Urinary bladder (tissue), 4 donors: ENCODE data around the gene SLC6A3. TPM values are rescaled to one million over a fixed set of nuclear protein-coding genes. Genes with fewer than 3 reads are reported as not detected.

Experiments used
- DNase-seq: peaks from one replicate; pipeline ENCODE4 v3.0.0-alpha.2; 2015; ENCODE audit errors: extremely low spot score
- H3K27ac ChIP-seq: one replicate; pipeline ENCODE4 v1.5.1; 2013; ENCODE audit warnings: low read depth, mild to moderate bottlenecking, moderate library complexity
- H3K36me3 ChIP-seq: one replicate; pipeline ENCODE4 v1.6.1; 2013; ENCODE audit warnings: mild to moderate bottlenecking, moderate library complexity; ENCODE audit not compliant: insufficient read depth
- H3K4me1 ChIP-seq: one replicate; pipeline ENCODE4 v1.6.1; 2013; ENCODE audit warnings: mild to moderate bottlenecking, moderate library complexity; ENCODE audit not compliant: insufficient read depth
- H3K4me3 ChIP-seq: one replicate; pipeline ENCODE4 v1.5.1; 2013; ENCODE audit warnings: low read depth, low read length
- WGBS: extraction: QIAGEN DNeasy Blood & Tissue Kit; methylation state at CpG from one replicate; pipeline ENCODE4 v1.1.7; 2013; 5-methylcytosine and 5-hydroxymethylcytosine counted together
- polyA plus RNA-seq: library from polyadenylated mRNA; stranded (reverse); fragments of 200-250 nt; gene quantifications from one replicate; pipeline ENCODE4 v1.2.3, GENCODE V29; 2013
- total RNA-seq: library from RNA; depleted of rRNA; stranded (reverse); fragments of >200 nt; gene quantifications from one replicate; pipeline ENCODE4 v1.2.3, GENCODE V29; 2014
- donor health status: healthy with polysubstance abuse.
- donor health status: healthy.

Gene SLC6A3
- total and polyA plus RNA-seq, 2 donors = 0.77 TPM; not detected in 1

DNA sequence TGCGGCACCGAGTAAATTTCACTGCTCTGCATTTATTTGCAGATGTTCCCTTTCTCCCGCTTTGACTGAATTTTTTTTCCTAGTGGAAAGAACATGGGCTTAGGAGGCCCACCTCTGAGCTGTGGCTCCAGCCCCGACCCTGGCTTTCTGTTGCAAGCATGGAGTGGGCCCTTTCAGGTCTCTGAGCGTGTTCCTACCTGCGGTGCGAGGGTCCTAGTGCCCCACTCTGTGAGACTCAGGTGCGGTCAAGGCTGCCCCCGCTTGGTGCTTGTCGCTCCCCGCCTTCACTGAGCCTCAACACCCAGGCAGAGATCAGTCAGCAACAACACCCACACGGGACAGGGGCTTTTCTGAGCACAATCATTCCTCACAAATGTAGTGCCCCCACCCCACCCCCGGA is 32.0 kb downstream of the SLC6A3 start:
- Histone ChIP-seq H3K4me1 (no peaks in the 10 kb centered on the region), H3K36me3 (no peaks in the 10 kb centered on the region), H3K4me3 (no peak overlapping the region), H3K27ac (no peak overlapping the region)
- no peak for DNase-seq
- 46% methylated on average over 13 of the region's 13 CpGs for WGBS

DNA sequence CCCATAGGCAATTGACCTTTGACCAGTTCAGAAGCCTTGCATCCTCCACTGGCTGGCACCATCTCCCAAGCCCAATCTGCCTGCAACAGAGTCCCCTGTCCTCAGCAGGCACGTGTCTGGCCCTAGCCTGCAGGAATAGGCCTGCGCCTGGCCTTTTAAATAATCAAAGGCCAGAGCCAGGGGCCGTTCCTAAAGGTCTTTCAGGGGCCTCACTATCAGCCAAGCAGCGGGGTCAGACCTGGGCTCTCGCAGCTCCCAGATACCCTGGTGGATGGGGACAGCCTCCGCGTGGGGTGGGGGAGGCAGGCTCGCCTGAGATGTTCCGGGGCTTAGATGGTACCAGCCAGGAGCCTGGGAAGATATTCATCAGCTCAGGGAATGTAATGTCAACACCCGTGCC is 32.6 kb downstream of the SLC6A3 start:
- H3K4me1 ChIP-seq = no peaks in the 10 kb centered on the region
- no peaks in the 10 kb centered on the region for H3K36me3 ChIP-seq
- no peak overlapping the region for H3K4me3 ChIP-seq
- no peak overlapping the region for H3K27ac ChIP-seq
- WGBS = 42% methylated on average over 10 of the region's 10 CpGs
- DNase-seq = no peak

DNA sequence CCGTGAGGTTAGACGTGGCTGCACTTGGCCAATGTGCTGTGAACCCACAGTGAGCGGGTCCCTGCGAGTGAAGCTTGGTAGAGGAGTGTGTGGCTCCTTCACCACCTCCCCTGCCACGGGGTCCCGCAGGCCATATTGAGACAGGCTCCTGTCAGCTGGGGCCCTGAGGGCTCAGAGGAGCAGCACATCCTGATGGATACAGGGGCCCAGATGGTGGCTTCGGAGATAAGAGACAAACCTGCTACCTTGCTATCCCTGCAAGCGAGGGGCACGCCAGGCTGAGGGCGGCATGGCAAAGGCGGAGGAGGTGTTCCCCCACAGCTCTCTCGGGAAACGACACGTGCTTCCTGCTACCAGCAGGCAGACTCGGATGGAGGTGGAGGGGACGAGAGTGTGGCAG is 33.1 kb downstream of the SLC6A3 start:
- no peak for DNase-seq
- Histone ChIP-seq H3K4me1 (no peaks in the 10 kb centered on the region), H3K27ac (no peak overlapping the region), H3K36me3 (no peaks in the 10 kb centered on the region), H3K4me3 (no peak overlapping the region)
- 51% methylated on average over 16 of the region's 16 CpGs for WGBS

DNA sequence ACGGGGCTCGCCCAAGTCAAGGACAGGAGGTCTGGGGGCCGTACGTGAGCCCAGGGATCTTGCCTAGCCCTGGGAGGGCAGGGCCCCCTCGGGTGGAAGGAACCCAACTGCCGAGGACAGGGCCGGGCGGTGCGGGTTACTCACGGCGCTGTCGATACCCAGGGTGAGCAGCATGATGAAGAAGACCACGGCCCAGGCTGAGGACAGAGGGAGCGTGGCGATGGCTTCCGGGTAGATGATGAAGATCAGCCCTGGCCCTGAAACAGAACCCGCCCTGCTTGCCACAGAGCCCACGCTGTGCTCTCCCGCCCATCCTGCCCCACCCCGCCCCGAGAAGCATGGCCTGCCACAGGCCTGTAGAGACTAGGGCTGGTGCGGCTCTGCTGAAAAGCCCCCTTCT is 34.1 kb downstream of the SLC6A3 start:
- H3K4me3 ChIP-seq = no peak overlapping the region
- DNase-seq = no peak
- H3K36me3 ChIP-seq = no peaks in the 10 kb centered on the region
- H3K27ac ChIP-seq = no peak overlapping the region
- no peaks in the 10 kb centered on the region for H3K4me1 ChIP-seq
- WGBS = 85% methylated on average over 22 of the region's 22 CpGs

DNA sequence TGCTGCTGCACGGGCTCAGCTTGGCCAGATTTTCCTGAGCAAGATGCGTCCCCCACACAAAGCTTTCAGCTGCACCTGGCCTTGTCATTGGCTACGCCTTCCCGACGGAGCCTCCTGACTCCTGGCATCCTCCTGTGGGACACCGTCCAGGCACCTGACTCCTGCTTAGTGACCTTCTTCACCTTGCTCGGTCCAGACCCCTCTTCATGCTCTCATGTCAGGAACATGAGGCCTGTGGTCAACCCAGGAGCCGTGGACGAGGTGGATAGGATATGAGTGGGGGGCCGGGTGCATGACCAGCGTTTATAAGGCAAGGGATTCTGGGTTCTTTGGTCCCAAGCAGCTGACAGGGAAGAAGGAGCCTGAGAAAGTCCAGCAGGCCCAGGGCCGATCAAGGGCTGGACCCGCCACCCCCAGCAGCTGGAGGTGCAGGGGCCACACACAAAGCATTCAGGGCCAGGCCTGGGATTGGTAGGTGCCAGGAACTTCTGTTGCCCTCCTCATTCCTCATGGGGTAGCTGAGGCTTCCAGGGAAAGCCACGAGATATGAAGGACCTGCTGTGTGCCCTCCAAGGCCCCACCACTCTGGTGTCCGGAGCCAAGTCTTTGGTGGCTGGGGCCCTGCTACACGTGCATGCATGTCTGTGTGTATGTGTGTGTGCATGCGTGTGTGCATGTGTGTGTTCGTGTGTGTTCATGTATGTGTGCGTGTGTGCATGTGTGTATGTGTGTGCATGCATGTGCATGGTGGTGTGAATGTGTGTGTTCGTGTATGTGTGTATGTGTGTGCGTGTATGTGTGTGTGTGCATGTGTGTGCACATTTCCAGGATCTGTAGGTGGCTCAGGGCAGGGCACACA is 34.9 kb downstream of the SLC6A3 start:
- Histone ChIP-seq H3K27ac (no peak overlapping the region), H3K36me3 (no peaks in the 10 kb centered on the region), H3K4me3 (no peak overlapping the region), H3K4me1 (no peaks in the 10 kb centered on the region)
- 87% methylated on average over 21 of the region's 21 CpGs for whole genome bisulfite sequencing
- no peak for DNase-seq

DNA sequence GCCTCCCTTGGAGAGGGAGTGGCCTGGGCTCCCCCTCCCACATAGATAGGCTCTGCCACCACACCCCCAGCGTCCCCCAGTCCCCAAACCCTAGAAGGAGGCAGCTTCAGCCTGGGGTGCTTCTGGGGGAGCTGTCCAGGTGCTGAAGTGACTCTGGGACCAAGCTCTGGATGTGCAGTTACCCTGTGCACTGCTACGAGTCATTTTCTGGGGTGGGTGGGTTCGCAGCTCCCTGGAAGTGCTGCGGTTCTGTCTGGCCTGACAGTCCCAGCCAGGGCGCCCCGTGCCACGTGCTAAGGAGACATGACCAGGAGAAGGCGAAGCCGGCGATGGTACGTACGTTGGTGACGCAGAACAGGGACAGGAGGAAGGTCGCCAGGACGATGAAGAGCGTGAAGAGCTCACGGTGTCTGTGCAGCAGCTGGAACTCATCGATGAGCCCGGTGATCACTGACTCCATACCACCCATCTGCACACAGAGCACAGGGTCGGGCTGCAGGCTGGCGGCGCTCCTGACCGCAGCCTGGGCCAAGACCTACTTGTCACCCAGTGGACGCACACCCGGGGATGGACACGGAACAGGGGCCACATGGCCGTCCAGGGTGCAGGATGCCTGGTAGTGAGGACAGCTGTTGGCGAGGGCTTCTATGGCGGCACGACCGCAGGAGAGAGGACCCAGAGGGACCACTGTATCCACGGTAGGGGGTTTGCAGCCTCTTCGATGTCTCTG is 35.7 kb downstream of the SLC6A3 start:
- H3K27ac ChIP-seq = no peak overlapping the region
- no peaks in the 10 kb centered on the region for H3K36me3 ChIP-seq
- no peak overlapping the region for H3K4me3 ChIP-seq
- H3K4me1 ChIP-seq = no peaks in the 10 kb centered on the region
- no peak for DNase-seq
- 71% methylated on average over 33 of the region's 33 CpGs for WGBS

DNA sequence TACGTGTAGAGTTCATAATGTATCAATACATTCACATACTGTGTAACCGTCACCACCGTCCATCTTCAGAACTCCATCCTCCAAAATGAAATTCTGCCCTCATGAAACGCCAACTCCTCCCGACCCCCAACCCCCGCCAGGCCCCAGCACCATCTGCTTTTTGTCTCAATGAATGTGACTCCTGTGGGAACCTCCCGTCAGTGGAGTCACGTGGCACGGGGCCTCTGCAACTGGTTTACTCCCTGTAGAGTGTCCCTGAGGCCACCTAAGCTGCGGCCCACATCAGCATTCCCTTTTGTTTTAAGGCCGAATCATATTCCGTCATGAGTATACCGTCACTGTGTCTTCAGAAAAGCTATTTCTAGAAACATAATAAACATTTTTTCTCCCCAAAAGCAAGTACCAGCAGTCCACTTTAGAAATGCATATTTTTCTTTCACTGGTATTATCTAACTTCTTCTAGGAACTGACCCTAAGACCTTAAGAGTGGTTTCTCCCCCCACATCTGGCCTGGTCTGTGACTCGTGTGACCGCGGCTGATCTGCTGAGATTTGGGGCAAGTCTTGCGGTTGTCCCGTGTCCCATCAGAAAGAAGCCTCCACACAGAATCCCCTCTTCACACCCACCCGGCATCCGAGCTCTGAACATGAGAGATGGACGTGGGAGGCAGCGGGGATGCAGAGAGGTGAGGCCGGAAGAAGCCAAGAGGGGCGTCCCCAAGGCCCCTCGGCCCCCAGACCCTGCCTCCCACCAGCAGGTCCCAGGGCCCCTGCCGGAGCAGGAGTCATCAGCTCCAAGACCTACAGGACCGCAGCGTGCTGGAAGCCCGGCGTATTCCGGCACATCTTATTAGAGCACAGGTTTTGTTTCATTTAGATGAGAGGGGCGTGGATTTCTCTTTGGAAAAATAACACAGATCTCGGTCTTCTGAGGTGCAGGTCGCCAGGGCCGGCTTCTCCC is 38.3 kb downstream of the SLC6A3 start:
- 67% methylated on average over 35 of the region's 35 CpGs for WGBS
- no peaks in the 10 kb centered on the region for H3K4me1 ChIP-seq
- H3K36me3 ChIP-seq = no peaks in the 10 kb centered on the region
- DNase-seq = no peak
- H3K4me3 ChIP-seq = no peak overlapping the region
- no peak overlapping the region for H3K27ac ChIP-seq

DNA sequence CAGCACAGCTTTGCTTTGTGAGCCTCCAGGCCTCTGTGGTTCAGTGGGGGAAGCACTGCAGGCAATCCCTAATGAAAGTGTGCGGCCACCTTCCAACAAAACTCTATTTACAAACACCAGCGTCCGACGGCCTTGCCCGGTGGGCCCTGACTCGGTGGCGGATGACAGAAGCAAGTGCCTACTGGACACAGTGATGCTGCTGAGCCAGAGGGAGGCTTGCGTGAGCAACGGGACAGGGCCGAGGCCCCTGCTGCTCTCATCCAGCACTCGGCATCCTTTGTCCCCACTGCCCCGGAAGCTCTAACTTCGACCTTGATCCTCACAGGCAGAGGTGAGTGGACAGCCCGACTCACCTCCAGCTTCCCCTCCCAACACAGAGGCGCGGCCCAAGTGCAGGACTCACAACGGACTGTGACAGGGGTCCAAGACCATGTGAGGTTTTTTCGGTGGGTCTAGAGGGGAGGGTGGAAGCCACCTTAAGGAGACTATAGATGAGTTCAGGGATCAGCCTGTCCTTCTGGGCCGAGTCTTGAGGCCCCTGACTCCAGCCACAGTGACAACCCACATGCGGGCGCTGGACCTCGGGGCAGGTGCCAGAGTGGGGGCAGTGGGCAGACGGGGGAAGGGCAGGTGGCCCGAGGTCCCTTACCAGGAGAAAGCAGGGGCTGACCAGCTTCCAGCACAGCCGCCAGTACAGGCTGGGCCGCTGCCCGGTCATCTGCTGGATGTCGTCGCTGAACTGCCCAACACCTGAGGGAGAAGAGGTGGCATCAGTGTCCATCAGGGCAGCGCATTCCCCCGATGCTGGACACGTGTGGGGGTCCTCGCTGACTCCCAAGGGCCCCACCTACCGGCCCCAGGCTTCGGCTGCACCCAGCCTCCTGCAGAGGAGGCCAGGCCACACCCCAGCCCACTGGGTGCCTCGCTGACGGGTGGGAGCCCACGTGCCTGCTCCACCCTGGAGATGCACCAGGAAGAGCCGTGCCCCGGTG is 39.4 kb downstream of the SLC6A3 start:
- DNase-seq = no peak
- Histone ChIP-seq H3K4me1 (no peaks in the 10 kb centered on the region), H3K36me3 (no peaks in the 10 kb centered on the region), H3K27ac (no peak overlapping the region), H3K4me3 (no peak overlapping the region)
- whole genome bisulfite sequencing = 88% methylated on average over 40 of the region's 40 CpGs

DNA sequence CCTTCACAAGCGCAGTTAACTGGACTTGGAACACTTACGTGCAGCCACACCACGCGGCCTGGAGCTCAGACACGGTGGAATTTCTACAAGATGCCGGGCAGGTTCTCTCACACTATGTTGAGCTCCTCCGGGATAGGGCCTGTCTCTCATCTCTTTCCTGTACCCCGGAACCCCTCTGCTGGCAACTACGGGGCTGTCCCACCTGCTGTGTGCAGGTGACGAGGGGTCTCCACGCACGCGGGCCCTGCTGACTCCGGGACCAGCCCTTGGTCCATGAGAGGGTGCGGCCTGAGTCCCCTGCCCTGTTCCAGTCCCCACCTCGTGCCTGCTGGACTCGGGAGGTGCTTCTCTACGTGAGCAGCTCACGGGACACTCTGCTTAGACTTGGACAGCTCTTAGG is 40.1 kb downstream of the SLC6A3 start:
- 71% methylated on average over 19 of the region's 19 CpGs for WGBS
- H3K4me3 ChIP-seq = no peak overlapping the region
- H3K27ac ChIP-seq = no peak overlapping the region
- H3K4me1 ChIP-seq = no peaks in the 10 kb centered on the region
- DNase-seq = no peak
- H3K36me3 ChIP-seq = no peaks in the 10 kb centered on the region

DNA sequence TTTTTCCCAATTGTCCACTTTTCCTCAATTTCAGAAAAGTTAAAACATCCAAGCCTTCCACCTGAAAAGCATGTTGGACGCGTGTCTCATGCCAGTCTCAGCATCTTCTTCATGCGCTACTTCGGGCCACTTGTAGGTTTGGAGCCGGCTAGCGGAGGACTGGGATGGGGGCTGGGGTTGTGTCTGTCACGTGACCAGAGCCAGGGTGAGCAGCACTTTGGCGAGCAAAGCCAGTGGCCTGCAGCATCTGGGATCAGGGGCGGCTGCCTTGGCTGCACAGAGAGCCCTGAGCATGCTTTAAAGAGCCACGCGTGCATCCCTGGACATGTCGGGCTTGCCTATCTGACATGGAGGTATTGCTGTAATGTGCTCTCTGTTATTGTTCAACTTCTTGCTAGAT is 41.2 kb downstream of the SLC6A3 start:
- 57% methylated on average over 12 of the region's 12 CpGs for WGBS
- no peak for DNase-seq
- Histone ChIP-seq H3K4me1 (no peaks in the 10 kb centered on the region), H3K27ac (no peak overlapping the region), H3K4me3 (no peak overlapping the region), H3K36me3 (no peaks in the 10 kb centered on the region)

DNA sequence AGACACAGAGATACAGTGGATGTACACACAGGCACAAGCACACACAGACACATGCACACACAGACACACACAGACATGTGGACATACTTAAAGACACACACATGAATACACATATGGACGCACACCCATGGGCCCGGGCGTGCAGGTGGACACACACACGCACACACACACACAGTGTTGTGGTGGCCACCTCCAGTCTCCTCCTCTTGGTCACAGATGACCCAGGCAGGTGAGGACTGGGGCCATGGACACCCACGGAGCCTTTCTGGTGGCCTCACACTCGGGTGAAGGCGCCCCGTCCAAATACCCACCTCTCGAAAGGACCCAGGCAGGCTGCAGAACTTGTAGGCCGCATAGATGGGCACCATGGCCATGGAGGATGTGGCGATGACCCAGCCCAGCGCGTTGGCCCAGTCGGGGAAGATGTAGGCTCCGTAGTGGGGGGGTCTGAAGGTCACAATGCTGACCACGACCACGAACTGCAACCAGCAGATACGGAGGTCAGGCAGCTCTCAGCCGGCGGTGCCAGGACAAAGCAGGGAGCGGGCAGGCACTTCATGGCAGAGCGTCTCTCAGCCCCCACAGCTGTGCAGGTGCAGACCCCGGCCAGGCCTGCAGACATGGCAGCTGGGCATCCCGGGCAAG is 42.5 kb downstream of the SLC6A3 start:
- Histone ChIP-seq H3K36me3 (no peaks in the 10 kb centered on the region), H3K4me3 (no peak overlapping the region), H3K4me1 (no peaks in the 10 kb centered on the region), H3K27ac (no peak overlapping the region)
- 89% methylated on average over 24 of the region's 24 CpGs for WGBS
- no peak for DNase-seq

DNA sequence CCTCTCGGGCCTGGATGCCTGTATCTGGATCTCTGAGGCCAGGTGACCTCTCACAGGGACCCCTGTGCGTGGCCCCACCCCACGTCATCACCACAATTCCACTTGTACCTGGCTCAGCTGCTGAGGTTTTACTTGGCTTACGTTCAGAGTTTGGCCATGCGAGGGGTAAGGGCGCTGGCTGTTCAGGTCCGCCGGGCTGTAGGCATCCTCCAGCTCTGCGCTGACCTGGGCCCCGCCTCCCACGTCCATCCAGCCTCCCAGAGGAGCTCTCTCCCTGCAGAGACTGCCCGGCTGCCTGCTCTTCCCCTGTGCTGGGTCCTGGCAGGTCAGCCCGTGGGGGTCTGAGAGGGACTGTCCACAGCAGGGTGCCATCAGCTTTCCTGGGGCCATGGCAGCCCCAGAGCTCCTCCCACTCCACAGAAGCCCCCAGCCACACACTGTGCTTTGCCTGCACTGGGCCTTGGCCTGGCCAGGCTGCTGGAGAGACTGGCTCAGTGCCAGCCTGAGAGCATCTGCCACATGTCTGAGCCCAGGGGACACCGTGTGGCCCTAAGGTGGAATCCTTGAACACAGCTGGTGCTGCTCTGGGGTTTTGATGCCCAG is 43.6 kb downstream of the SLC6A3 start:
- no peak for DNase-seq
- H3K4me3 ChIP-seq = no peak overlapping the region
- no peak overlapping the region for H3K27ac ChIP-seq
- H3K4me1 ChIP-seq = no peaks in the 10 kb centered on the region
- 55% methylated on average over 14 of the region's 14 CpGs for WGBS
- no peaks in the 10 kb centered on the region for H3K36me3 ChIP-seq
